ENCODE measurements around the gene GLYR1.

- TF ChIP-seq POLR2A (IDR thresholded peaks at IDR 0.05; ENCODE audit: low read depth, low read length) = no peak
- TF ChIP-seq RFX5 (IDR thresholded peaks at IDR 0.05; ENCODE audit: low read depth, low read length) = no peak
- TF ChIP-seq CTCF (conservative IDR thresholded peaks at IDR 0.05; ENCODE audit: low read depth, low read length) = no peak
- no peak for TF ChIP-seq RCOR1 (IDR thresholded peaks at IDR 0.05; ENCODE audit: insufficient replicate concordance, low read length)
- TF ChIP-seq SMC3 (IDR thresholded peaks at IDR 0.05; ENCODE audit: low read depth, low read length) = no peak
Measured at GRCh38 chr16:4837733-4838501, 9.2 kb downstream of the GLYR1 start.
